Lower lobe of right lung (tissue), 2 donors: Measurements from ENCODE around the gene F11. TPM values are rescaled to one million over a fixed set of nuclear protein-coding genes. Genes with fewer than 3 reads are reported as not detected.

Experiments
- ATAC-seq, 2 donors: fragments of 200-7000 bp; cut with Tn5 transposase; one replicate each; pipeline ENCODE4 v1.9.1; 2020 to 2022; ENCODE audit warnings: mild to moderate bottlenecking in 2 of 2, moderate library complexity in 2 of 2
- DNase-seq: peaks from one replicate; pipeline ENCODE4 v3.0.0-alpha.2; 2020
- H3K27ac ChIP-seq: fragments of 200-600 bp; one replicate; pipeline ENCODE4 v1.8.0; 2022
- H3K27me3 ChIP-seq: fragments of 200-600 bp; one replicate; pipeline ENCODE4 v1.8.0; 2022; ENCODE audit warnings: low read depth
- H3K36me3 ChIP-seq: fragments of 200-600 bp; one replicate; pipeline ENCODE4 v1.8.0; 2022; ENCODE audit warnings: mild to moderate bottlenecking
- H3K4me1 ChIP-seq: fragments of 200-600 bp; one replicate; pipeline ENCODE4 v1.8.0; 2022
- H3K4me3 ChIP-seq: fragments of 200-600 bp; one replicate; pipeline ENCODE4 v1.8.0; 2022; ENCODE audit warnings: mild to moderate bottlenecking
- H3K9me3 ChIP-seq: fragments of 200-600 bp; one replicate; pipeline ENCODE4 v1.8.0; 2022
- CTCF ChIP-seq: fragments of 200-600 bp; IDR thresholded peaks from one replicate; pipeline ENCODE4 v1.8.0; 2022; ENCODE audit warnings: antibody characterized with exemption, mild to moderate bottlenecking
- intact Hi-C: fragments of 100-400 bp; cut with DNase I; formaldehyde crosslinking; loops from one replicate; pipeline ENCODE4 v1.11.0; 2022
- total RNA-seq: library from RNA; stranded (reverse); fragmentation: NEBNext Ultra II Directional; extraction: Animal tissue kit (Norgen Biotek cat#: 25700); gene quantifications from one replicate; pipeline ENCODE4 v1.2.1, GENCODE V29; 2021
- donor health status: DM: no; HTN: yes; CAD: no; lungs with severe emphysema.

The F11 gene
- total RNA-seq, 1 donor from 2014 or later, result 20.5 TPM

GRCh38 chr4:186298031-186298647 lies 32.1 kb downstream of the F11 start:
- intact Hi-C loops, result no loop called here
- Histone ChIP-seq H3K4me3 (no peak overlapping the region), H3K27ac (no peak overlapping the region), H3K36me3 (no peaks in the 10 kb centered on the region), H3K9me3 (no peaks in the 10 kb centered on the region), H3K4me1 (no peaks in the 10 kb centered on the region), H3K27me3 (peaks cover 17% of the 10 kb centered on the region)
- ATAC-seq, result no peak
- no peak for TF ChIP-seq CTCF
- no peak for DNase-seq

- Histone ChIP-seq H3K36me3 (no peaks in the 10 kb centered on the region), H3K9me3 (no peaks in the 10 kb centered on the region), H3K27me3 (peaks cover 17% of the 10 kb centered on the region), H3K4me1 (no peaks in the 10 kb centered on the region), H3K27ac (no peak overlapping the region), H3K4me3 (no peak overlapping the region)
- intact Hi-C loops, result no loop called here
- no peak for ATAC-seq
- no peak for DNase-seq
- no peak for TF ChIP-seq CTCF
Measured at GRCh38 chr4:186299291-186299690, 33.3 kb downstream of the F11 start.

GRCh38 chr4:186300659-186301390 lies 34.8 kb downstream of the F11 start:
- DNase-seq (no peak), ATAC-seq (no peak)
- intact Hi-C loops, result loop anchor here (10.0 kb wide), 1 partner anchor 284 kb away; no protein-coding TSS in a partner anchor
- H3K36me3 ChIP-seq, result no peaks in the 10 kb centered on the region
- no peak overlapping the region for H3K27ac ChIP-seq
- H3K9me3 ChIP-seq, result no peaks in the 10 kb centered on the region
- peaks cover 22% of the 10 kb centered on the region for H3K27me3 ChIP-seq
- TF ChIP-seq CTCF, result no peak
- no peaks in the 10 kb centered on the region for H3K4me1 ChIP-seq
- H3K4me3 ChIP-seq, result no peak overlapping the region

- H3K4me3 ChIP-seq, result no peak overlapping the region
- TF ChIP-seq CTCF, result no peak
- ATAC-seq, result no peak
- intact Hi-C loops, result loop anchor here (10.0 kb wide), 1 partner anchor 281 kb away; no protein-coding TSS in a partner anchor
- peaks cover 5% of the 10 kb centered on the region for H3K27me3 ChIP-seq
- no peaks in the 10 kb centered on the region for H3K4me1 ChIP-seq
- no peak overlapping the region for H3K27ac ChIP-seq
- no peak for DNase-seq
- no peaks in the 10 kb centered on the region for H3K36me3 ChIP-seq
- H3K9me3 ChIP-seq, result no peaks in the 10 kb centered on the region
Measured at GRCh38 chr4:186304216-186304615, 38.2 kb downstream of the F11 start.

GRCh38 chr4:186304866-186305505 lies 39.0 kb downstream of the F11 start:
- H3K4me3 ChIP-seq, result no peak overlapping the region
- no peak for ATAC-seq
- no peak for TF ChIP-seq CTCF
- peaks cover 5% of the 10 kb centered on the region for H3K27me3 ChIP-seq
- H3K36me3 ChIP-seq, result no peaks in the 10 kb centered on the region
- H3K27ac ChIP-seq, result no peak overlapping the region
- no peaks in the 10 kb centered on the region for H3K4me1 ChIP-seq
- intact Hi-C loops, result loop anchor here (10.0 kb wide), 1 partner anchor 280 kb away; no protein-coding TSS in a partner anchor
- H3K9me3 ChIP-seq, result no peaks in the 10 kb centered on the region
- no peak for DNase-seq
